HG02943 (cell line): ENCODE results near the gene PRR29.
"Not testable (repeated sequence)": the region's sequence is repeated elsewhere in the genome, so short reads cannot be mapped to it uniquely, and the experiment has no call there.

Source experiments
- ATAC-seq: cut with Tn5 transposase; IDR thresholded peaks from one replicate; pipeline ENCODE4 v1.9.1; 2021; ENCODE audit warnings: mild to moderate bottlenecking, low read depth, moderate library complexity; ENCODE audit not compliant: unreplicated experiment

The PRR29 gene

DNA sequence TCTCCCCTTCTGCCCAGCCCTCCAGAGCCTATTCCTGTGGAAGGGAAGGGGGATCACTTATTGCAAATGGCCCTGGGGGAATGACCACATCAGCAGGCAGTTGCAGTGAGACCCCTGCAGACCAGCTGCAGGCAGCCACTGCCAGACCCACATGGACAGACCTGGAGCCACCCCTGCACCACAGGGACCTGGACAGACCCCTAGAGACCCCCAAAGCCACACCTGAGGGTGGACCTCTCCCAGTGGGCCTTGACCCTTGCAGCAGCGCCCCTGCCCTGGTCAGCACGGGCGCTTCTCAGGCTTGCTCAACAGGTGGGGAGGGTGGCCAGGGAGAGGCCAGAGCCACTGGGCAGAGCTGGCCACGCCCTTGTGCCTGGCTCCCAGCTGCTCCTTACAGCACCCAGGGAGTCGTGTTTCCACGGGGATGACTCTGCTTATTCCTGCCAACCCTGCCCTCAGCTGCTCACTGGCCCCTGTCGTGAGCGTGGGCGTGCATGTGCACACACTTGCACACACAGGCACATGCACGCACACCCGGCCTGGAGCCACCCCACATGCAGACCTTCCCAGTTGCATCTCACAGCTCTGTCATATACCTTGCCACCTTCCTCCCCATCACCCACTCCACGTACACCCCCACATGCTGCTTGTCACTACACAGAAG, 24.1 kb upstream of the PRR29 start:
- ATAC-seq: no peak

DNA sequence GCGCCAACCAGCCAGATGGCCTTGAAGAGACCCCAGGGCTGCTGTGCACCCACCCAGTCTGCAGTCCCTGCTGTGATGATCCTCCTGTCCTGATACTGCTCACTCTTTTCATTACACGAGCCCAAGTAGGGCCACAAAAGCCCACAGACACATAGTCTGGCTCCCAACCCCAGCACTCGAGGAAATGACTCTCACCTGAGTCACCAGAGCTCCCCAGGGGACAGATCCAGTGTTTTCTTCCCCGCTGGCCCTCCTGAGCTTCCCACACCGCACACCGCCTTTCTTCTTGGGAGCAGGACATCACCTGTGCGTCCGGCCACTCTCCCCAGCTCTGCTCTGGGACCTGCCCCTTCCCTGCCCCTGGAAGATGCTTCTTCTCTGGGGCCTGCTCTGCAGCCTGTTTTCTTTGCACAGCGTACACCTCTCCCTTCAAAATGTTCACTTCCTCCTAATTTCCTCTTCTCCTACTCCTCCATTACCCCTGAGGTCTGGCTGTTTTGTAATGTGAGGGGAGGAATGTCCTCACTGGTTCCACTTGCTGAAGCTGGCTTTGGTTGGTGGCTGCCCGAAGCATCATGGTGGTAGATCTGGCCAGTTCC, 23.5 kb upstream of the PRR29 start:
- ATAC-seq: no peak

DNA sequence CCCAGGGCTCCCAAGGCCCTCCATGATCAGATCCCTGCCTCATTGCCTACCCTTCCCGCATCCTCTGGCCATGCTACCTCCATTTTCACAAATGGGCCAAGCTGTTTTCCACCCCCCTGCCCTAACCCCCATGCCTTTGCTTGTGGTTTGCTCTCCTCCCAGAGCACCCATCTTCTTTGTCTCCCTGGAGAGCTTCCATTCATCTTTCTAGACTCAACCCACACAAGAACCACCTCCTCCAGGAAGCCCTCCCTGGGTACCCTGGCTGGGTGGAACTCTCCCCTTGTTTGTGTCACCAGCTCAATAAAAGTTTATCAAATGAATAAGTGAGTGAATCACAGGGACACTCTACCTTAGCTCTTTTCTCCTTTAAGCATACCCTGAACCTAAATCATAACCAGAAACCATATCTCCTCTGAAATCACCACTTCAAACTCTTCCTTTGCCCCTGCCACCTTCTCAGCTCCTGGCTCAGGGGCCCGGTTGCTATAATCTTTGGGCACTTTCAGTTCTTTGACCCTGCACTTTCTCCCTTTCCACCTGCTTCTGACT, 22.5 kb upstream of the PRR29 start:
- no peak for ATAC-seq

DNA sequence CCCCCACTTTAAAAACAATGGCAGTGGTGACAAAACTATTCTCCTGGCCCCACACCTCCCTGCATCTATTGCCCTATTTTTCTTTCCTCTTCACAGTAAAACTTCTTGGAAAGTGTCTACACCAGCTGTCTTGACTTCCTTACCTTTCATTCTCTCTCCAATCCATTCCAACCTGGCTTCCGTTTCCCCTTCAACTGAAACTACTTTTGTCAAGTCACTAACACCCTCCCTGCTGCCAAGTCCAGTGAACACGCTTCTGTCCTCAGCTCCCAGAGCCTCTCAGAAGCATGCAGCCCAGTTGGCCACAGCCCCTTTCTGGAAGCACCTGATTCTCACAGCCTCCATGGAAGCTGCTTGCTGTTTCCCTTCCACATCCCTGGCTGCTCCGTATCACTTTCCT, 21.4 kb upstream of the PRR29 start:
- no peak for ATAC-seq

DNA sequence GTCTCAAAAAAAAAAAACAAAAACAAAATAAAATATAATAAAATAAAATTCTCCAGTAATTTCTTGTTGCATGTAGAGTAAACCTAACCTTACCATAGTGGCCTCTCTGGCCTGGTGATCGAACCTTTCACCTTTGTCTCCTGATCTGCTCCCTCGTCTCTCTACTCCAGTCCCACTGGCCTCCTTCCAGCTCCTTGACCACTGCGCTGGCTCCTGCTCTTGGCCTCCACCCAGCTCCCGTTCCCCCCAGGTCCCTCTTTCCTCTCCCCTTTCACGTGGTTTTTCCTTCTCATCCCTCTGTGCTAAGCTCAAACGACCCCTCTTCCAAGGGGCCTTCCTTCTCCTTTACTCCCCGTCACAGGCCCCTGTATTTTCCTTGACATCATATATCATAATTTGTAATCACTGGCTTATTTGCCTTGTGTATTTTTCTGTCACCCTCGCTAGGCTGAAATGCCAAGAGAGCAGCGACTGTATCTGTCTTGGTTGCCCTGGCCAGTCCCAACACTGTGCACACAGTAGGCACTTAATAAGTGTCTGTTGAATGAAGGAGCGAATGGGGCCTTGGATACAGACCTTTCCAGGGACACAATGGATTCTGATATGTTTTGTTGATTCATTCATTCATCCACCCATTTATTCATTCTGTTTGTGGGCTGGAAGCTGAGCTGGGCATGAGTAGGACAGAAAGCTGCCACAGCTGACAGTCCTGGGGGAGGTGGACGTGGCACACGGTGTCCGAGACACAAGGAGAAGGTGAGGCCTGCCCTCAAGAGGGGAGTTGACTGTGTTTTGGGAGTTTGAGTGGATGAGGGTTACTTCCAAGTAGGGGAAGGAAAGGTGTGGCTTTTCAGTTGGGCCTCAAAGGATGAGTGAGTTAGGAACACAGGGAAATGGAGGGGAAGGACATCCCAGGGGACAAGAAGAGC, 19.6 kb upstream of the PRR29 start:
- no peak for ATAC-seq

DNA sequence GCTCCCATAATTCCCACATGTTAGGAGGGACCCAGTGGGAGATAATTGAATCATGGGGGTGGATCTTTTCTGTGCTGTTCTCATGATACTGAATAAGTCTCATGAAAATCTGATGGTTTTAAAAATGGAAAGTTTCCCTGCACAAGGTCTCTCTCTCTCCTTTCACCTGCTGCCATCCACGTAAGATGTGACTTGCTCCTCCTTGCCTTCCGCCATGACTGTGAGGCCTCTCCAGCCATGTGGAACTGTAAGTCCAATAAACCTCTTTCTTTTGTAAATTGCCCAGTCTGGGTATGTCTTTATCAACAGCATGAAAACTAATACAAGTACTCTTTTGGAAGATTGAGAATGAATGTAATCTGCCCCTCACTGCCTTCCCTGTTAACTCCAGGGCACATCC, 15.5 kb upstream of the PRR29 start:
- ATAC-seq: not testable (repeated sequence)

DNA sequence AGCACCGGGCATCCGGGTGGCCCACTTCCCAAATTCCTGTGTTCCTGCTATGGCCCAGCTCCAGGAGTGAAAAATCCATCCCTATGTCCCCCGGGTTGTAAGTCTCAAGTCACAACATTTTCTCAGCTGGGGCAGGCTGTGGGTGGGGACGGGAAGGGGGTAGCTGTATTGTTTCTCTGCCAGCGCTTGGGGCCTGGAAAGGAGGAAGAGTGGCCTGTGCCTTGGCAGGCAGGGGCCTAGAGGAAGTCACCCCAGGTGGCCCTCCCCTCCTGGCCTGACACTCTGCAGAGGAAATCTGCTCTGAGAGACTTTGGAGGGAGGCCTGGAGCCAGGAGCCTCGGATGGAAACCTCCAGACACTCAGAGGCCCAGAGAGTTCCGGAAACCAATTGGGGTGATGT, 14.8 kb upstream of the PRR29 start:
- ATAC-seq: no peak

DNA sequence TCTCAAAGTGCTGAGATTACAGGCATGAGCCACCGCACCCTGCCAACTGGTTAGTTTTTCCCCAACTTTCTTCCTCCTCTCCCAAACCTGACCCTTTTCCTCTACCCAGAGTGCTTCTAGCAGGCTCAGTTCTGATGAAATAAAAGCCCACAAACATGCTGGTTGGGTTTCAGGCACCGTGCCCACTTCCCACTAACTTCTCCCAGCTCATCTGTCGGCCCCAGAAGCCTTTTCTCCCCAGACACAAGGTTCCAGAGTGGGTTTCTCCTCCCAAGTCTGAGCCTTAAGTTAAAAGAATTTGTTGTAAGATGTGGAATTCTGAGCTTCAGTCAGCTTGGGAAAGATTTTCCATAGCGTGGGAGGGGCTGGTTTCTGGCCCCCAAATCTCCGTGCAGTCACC, 13.9 kb upstream of the PRR29 start:
- no peak for ATAC-seq

DNA sequence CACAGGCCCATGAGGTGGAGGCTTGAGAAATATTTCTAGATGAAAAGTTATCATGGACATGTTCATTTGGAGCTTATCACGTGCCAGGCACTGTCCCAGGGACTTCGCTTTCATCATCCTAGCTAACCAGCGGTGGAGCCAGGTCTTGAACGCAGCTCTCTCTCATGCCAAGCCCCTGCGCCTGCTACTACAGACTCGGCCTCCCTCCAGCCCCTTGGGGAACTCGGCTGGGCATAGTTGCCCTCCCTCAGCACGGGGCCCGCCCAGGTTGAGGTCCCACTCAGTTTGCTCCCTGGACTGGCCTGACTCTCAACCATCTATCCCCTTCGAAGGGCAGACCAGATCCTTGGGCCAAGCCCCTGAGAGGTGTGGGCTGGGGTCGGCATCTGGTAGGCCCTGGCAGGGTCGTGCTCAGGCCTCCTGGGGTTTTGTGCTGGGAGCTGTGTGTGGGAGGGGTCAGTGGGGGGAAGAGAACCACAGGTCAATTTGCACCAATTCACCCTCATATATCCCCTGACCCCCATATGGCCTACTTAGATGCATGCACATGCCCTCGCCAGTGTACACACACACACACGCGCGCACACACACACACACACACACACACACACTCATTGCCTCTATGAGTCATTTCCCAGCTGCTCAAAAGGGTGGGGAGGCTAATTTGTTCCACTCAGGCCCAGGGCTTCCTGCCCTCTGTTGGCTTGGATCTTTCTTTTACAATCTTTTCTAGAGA, 13.3 kb upstream of the PRR29 start:
- no peak for ATAC-seq

DNA sequence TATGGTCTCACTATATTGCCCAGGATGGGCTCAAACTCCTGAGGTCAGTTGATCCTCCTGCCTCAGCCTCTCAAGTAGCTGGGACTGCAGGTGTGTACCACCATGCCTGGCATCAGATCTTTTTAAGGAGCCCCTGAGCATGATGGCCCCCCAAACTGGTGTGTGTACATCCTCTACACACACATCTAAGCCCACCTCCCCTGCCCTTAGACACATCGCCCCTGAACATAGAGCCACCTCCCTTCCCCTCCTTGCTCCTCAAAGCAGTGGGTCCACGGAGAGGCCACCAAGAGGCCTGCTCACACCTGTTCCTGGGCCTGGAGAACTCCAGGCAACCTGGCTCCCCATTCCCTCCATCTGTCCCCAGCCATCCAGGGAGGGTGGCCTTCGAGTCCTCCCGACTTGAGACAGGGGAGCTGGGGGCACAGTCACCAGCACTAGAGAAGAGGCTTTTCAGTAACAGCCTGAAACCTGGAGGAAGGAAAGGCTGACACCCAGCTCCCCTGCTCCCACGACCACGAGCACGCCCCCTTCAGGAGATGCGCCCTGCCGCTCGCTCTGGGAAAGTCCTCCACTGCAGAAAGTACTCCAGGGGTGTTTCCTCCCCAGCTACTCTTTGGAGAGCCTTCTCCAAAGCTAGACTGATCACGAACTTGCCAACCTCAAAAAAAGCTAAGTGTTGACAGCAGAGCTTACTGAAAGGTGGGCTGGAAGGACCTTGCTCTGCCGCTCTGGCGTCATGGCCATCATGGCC, 12.6 kb upstream of the PRR29 start:
- no peak for ATAC-seq

DNA sequence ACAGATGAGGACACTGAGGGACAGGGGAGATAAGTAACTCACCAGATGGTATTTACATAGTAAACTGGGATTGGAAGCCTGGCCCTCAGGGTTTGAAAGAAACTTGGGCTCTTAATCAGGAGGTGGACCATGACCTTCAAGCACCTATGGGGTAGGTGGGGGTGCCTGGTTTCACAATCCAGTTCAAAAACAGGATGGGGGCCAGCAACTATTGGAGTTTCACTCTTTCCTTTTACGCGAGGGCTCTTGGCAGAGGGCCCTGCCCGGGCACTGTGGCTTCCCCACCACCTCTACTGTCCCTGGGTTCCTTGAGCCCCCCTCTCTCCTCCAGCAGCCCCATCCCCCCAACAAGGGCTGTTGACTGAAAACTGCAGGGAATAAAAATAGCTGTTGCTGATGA, 11.3 kb upstream of the PRR29 start:
- ATAC-seq: no peak

DNA sequence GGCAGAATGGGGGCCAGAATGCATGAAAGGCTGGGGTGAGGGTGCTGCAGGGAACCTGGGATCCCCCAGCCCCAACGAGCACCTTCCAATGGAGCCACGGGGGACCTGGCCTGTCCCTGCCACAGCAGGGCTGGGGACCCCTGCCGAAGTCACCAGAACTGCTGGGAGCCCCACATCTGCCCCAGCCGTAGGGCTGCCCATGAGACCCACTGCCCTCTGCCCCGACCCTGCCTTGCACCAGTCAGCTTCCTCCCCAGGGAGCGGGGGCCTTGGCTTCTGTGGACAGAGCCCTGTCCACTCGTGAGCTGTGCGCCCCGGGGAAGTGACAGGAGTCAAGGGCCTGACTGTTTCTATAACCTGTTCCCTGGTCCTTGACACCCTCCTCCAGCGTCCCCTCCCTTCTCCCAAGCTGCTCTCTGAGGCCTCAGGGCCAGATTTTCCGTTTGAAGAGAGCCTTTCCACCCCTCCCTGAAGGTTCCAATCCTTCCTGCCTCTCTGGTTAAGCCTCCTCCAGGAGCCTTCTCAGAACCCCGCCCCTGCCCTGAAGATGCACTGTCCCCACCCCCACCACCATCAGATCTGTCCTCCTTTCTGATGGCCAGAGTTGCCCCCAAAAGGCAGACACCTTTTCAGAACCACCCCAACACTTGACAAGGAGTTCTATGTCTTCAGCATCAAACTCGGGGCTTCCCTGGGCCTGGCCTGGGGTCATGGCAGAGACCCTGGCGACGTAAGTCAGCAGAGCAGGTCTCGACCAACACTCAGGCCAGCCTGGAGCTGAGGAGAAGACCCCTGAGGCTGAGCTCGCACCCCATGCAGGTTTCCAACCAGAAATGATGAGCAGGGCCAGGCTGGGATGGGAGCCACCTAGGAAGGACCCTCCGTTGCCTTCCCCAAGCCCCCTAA, 10.7 kb upstream of the PRR29 start:
- ATAC-seq: no peak

DNA sequence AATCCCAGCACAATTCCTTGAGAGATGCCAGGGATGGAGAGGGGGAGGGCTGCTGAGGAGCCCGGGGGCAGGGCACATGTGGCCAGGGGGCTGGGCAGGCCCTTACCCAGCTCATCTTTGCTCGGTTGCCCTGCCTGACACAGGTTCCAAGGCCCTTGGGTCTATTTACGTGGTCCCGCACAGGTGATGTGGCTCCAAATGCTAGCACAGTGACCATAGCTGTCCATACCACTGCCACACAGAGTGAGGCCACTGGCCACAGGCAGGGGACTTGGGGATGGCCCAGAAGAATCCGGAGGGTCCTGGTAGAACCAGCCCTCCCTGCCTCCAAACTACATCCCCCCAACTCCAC, 10.0 kb upstream of the PRR29 start:
- no peak for ATAC-seq

DNA sequence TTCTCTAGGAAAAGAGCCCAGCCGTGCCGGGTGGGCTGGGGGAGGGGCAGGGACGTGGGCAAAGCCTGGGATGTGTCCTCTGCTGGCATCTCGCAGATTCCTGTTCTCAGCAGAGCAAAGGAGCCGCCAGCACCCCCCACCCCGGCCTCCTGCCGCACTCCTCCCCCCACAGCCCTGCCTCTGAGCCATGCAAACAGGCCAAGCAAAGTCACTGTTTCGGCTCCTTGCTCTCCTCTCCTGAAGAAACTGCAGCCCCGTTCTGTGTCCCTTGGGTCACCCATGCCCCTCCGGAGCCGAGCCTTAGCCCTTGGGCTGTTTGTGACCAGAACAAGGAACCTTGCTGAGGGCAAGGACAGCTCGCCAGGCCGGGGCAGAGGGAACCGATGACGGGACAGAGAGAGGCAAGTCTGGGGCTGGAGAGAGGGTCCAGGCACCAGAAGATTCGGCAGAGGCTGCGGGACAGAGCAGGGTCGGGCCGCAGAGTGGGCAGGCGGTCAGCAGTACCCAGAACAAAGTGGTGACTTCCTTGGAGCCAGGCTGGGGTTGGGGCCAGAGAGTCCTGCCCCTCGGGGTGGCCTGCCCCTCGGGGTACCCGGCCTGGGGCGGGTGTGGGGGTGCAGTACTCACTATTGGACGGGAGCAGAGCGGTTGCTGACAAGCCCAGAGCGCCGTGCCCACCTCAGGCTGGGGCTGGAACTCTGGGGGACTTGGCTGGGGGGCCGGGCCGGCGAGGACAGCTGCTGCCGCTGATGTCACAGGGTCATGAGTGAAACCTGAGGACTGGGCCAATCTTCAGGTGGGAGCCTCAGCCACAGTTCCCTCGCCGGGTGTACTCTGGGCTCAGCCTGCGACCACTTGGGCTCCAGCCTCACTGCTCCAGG, 9.2 kb upstream of the PRR29 start:
- no peak for ATAC-seq

DNA sequence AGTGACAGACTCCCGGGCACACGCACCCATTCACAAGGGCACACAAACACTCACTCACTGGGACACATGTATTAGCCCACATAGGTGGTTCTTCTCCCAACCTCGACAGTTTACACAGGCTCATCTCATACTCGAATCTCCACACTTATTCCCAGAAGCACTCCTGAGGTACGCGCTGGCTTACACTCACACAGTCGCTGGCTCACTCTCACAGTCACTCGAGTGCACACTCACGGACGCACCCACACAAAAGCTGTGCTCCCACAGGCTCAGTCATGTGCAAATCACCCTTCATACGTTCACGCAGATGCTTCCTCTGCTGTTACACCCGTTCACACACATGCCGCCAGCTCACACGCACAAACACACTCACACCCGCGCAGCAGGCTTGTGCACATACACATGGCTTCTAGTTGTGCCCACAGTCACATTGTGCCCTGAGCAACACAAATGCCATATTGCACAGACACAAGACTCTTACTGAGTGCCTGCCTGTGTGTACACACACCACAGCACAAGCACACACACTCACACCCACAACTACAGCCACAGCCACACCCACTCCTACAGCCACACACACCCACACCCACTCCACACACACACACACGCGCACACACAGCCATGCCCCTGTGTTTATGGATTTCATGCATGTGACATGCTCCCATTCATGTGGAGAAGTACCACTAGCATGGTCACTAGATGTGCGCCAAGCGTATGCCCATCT, 8.4 kb upstream of the PRR29 start:
- no peak for ATAC-seq

DNA sequence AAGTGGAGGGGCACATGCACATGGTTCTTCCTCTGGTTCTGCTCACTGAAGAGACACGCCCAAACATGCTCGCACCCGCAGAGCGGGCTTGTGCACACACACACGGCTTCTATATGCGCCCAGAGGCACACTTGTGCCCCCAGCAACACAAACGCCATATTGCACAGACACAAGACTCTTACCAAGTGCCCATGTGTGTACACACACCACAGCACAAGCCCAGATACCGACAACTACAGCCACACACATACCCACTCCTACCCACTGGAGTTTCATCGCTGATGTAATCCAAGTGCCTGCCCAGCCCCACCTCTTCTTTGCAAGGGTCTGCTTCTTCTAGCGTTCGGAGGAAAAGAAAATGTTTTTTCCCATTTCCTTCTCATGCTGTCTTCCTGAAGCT, 6.5 kb upstream of the PRR29 start:
- ATAC-seq: no peak

DNA sequence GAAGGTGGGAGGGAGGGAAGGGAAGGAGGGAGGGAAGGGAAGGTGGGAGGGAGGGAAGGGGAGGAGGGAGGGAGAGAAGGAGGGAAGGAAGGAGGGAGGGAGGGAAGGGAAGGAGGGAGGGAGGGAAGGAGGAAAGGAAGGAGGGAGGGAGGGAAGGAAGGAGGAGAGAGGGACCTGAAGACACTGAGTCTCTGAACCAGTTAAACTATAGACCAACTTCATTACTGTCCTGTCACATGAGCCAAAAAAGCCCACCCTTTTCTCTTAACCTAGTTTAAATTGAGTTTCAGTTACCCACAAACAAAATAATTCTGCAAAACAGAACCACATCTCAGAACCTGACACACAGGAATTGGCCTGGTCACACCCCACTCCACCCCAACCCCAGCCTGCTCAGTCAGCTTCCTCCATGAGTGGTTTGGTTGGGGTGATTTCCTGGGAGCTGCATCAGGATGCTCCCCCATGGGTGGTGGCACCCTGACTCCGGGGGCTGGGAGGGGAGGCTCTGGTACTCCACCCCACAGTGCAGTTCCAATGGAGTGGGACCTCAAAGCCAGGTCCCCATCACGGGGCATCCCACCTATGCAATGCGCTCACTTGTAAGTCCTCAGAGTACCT, 4.7 kb upstream of the PRR29 start:
- ATAC-seq: no peak
